Loucy (cell line): ENCODE measurements around the gene CMTM8.

Experiments
- EZH2phosphoT487 ChIP-seq: fragments of 200-600 bp; IDR thresholded peaks from 2 replicates; pipeline ENCODE4 v1.6.1; 2018; ENCODE audit warnings: antibody characterized with exemption, mild to moderate bottlenecking, moderate library complexity, borderline replicate concordance
- TF ChIP-seq, protein P1 (sequence below): fragments of 200-600 bp; sonication (generic); conservative IDR thresholded peaks from 2 replicates; pipeline ENCODE4 v1.5.1; 2014; ENCODE audit warnings: mild to moderate bottlenecking, antibody characterized with exemption, low read length

GRCh38 chr3:32336113-32336498 lies 97.6 kb downstream of the CMTM8 start:
- TF ChIP-seq, protein P1, sequence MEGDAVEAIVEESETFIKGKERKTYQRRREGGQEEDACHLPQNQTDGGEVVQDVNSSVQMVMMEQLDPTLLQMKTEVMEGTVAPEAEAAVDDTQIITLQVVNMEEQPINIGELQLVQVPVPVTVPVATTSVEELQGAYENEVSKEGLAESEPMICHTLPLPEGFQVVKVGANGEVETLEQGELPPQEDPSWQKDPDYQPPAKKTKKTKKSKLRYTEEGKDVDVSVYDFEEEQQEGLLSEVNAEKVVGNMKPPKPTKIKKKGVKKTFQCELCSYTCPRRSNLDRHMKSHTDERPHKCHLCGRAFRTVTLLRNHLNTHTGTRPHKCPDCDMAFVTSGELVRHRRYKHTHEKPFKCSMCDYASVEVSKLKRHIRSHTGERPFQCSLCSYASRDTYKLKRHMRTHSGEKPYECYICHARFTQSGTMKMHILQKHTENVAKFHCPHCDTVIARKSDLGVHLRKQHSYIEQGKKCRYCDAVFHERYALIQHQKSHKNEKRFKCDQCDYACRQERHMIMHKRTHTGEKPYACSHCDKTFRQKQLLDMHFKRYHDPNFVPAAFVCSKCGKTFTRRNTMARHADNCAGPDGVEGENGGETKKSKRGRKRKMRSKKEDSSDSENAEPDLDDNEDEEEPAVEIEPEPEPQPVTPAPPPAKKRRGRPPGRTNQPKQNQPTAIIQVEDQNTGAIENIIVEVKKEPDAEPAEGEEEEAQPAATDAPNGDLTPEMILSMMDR, result no peak
- no peak for TF ChIP-seq EZH2phosphoT487
